ENCODE results near the gene AGAP1. TPM values are rescaled to one million over a fixed set of nuclear protein-coding genes. Genes with fewer than 3 reads are reported as not detected.

Gene AGAP1
- total and polyA plus RNA-seq, 8 donors, result 5.0 to 27.6 (median 17.4) TPM

GRCh38 chr2:236109473-236109872, 615.6 kb downstream of the AGAP1 start:
- intact Hi-C loops (cut with DNase I), result no loop called here
- H3K4me1 ChIP-seq, result no peaks in the 10 kb centered on the region
- FAIRE-seq (no peak), DNase-seq (no peak), ATAC-seq (no peak)
- no peak for TF ChIP-seq CTCF (IDR thresholded peaks at IDR 0.05)
- H3K4me3 ChIP-seq, result no peak overlapping the region
- H3K9me3 ChIP-seq, result no peaks in the 10 kb centered on the region
- H3K36me3 ChIP-seq, result no peaks in the 10 kb centered on the region
- WGBS, 2 donors, result 95 to 98% methylated on average over 21 of the region's 21 CpGs
- H3K27me3 ChIP-seq, result no peaks in the 10 kb centered on the region
- H3K27ac ChIP-seq, result no peak overlapping the region

- Histone ChIP-seq H3K36me3 (no peaks in the 10 kb centered on the region), H3K27me3 (no peaks in the 10 kb centered on the region), H3K9me3 (no peaks in the 10 kb centered on the region), H3K27ac (no peak overlapping the region), H3K4me1 (no peaks in the 10 kb centered on the region), H3K4me3 (no peak overlapping the region)
- FAIRE-seq, result no peak
- intact Hi-C loops (cut with DNase I), result no loop called here
- 90 to 93% methylated on average over 14 of the region's 14 CpGs for WGBS, 2 donors
- no peak for ATAC-seq
- no peak for TF ChIP-seq CTCF (IDR thresholded peaks at IDR 0.05)
- no peak for DNase-seq
These were observed 618.6 kb downstream of the AGAP1 start for GRCh38 chr2:236112466-236112865.

DNA sequence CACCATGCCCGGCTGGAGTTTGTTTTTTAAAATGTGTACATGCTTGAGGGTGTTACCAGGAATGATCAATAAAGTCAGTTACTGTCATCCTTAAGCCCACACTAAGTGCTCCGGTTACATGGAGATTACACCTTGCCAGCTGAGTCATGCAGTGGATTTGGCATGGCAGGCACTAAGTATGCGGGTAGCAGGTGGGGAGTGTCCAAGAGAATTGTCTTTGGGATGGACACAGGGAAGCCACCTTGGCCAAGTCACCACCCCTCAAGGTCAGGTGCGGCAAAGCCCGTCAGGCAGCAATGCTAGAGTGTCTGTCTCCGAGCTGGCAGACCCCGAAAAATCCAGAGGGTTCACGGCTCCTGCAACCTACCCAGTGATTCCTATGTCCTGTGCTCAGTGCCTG, 619.6 kb downstream of the AGAP1 start:
- DNase-seq, result no peak
- no peak for FAIRE-seq
- H3K36me3 ChIP-seq, result no peaks in the 10 kb centered on the region
- no peaks in the 10 kb centered on the region for H3K27me3 ChIP-seq
- ATAC-seq, result no peak
- H3K9me3 ChIP-seq, result no peaks in the 10 kb centered on the region
- intact Hi-C loops (cut with DNase I), result no loop called here
- H3K4me1 ChIP-seq, result no peaks in the 10 kb centered on the region
- WGBS, 2 donors, result 92 to 94% methylated on average over 8 of the region's 8 CpGs
- no peak for TF ChIP-seq CTCF (IDR thresholded peaks at IDR 0.05)
- H3K4me3 ChIP-seq, result no peak overlapping the region
- no peak overlapping the region for H3K27ac ChIP-seq

DNA sequence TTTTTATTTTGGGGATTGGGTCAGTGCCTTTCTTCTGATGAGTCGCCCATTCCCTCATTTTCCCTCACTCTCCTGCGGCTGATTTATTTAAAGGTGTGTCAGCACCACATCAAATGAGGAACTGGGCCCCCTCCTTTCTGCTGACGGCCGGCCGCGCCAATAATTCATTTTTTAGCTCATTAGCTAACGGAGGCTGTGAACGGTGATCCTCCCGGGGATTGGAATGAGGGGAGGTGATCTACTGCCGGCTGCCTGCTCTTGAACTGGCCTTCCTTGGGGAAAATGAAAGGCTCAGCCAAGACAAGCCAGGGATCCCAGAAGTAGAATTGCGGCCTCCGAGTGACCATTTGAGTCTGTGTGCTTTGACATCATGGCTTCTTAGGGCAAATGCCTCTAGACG, 620.1 kb downstream of the AGAP1 start:
- intact Hi-C loops (cut with DNase I), result no loop called here
- no peak for DNase-seq
- Histone ChIP-seq H3K4me1 (no peaks in the 10 kb centered on the region), H3K27me3 (no peaks in the 10 kb centered on the region), H3K4me3 (no peak overlapping the region), H3K27ac (no peak overlapping the region), H3K9me3 (no peaks in the 10 kb centered on the region), H3K36me3 (no peaks in the 10 kb centered on the region)
- no peak for FAIRE-seq
- WGBS, 2 donors, result 94% methylated on average over 13 of the region's 13 CpGs
- no peak for TF ChIP-seq CTCF (IDR thresholded peaks at IDR 0.05)
- ATAC-seq, result no peak

GRCh38 chr2:236114959-236115358, 621.1 kb downstream of the AGAP1 start:
- no peak for TF ChIP-seq CTCF (IDR thresholded peaks at IDR 0.05)
- H3K9me3 ChIP-seq, result no peaks in the 10 kb centered on the region
- H3K4me3 ChIP-seq, result no peak overlapping the region
- H3K27me3 ChIP-seq, result no peaks in the 10 kb centered on the region
- 93 to 95% methylated on average over 15 of the region's 15 CpGs for WGBS, 2 donors
- DNase-seq, result no peak
- no peaks in the 10 kb centered on the region for H3K4me1 ChIP-seq
- H3K36me3 ChIP-seq, result no peaks in the 10 kb centered on the region
- intact Hi-C loops (cut with DNase I), result no loop called here
- no peak overlapping the region for H3K27ac ChIP-seq
- no peak for FAIRE-seq
- no peak for ATAC-seq
